HUDEP-2 (cell line): Measurements from ENCODE around the gene MMS22L.
A peak's percentile ranks its signal among the peaks of the same experiment; 100 is the strongest.

ENCODE experiments used
- DNase-seq, 76 experiments: peaks; one replicate each; lab custom pipeline; 2025; ENCODE audit not compliant: unreplicated experiment in 76 of 76; lab: John Stamatoyannopoulos, UW

MMS22L gene, protein sequence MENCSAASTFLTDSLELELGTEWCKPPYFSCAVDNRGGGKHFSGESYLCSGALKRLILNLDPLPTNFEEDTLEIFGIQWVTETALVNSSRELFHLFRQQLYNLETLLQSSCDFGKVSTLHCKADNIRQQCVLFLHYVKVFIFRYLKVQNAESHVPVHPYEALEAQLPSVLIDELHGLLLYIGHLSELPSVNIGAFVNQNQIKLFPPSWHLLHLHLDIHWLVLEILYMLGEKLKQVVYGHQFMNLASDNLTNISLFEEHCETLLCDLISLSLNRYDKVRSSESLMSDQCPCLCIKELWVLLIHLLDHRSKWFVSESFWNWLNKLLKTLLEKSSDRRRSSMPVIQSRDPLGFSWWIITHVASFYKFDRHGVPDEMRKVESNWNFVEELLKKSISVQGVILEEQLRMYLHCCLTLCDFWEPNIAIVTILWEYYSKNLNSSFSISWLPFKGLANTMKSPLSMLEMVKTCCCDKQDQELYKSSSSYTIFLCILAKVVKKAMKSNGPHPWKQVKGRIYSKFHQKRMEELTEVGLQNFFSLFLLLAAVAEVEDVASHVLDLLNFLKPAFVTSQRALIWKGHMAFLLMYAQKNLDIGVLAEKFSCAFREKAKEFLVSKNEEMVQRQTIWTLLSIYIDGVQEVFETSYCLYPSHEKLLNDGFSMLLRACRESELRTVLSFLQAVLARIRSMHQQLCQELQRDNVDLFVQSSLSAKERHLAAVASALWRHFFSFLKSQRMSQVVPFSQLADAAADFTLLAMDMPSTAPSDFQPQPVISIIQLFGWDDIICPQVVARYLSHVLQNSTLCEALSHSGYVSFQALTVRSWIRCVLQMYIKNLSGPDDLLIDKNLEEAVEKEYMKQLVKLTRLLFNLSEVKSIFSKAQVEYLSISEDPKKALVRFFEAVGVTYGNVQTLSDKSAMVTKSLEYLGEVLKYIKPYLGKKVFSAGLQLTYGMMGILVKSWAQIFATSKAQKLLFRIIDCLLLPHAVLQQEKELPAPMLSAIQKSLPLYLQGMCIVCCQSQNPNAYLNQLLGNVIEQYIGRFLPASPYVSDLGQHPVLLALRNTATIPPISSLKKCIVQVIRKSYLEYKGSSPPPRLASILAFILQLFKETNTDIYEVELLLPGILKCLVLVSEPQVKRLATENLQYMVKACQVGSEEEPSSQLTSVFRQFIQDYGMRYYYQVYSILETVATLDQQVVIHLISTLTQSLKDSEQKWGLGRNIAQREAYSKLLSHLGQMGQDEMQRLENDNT

GRCh38 chr6:97282726-97283617 lies at the start of gene MMS22L:
MMS22L (minus strand) TSS chr6:97283216; CDS start chr6:97282477, 739 bp downstream.
- DNase-seq, result peak; percentile 68 to 98 (median 94)

GRCh38 chr6:97322811-97323210 lies 39.8 kb upstream of the MMS22L start:
- DNase-seq, result no peak

GRCh38 chr6:97322226-97322625 lies 39.2 kb upstream of the MMS22L start:
- no peak for DNase-seq

- DNase-seq, result no peak
Observed at GRCh38 chr6:97316978-97317377, 34.0 kb upstream of the MMS22L start.

- peak in 1 of 76 experiments; percentile 6 for DNase-seq
Observed at GRCh38 chr6:97312241-97312640, 29.2 kb upstream of the MMS22L start.

GRCh38 chr6:97306544-97307320 lies 23.7 kb upstream of the MMS22L start:
- DNase-seq, result no peak

GRCh38 chr6:97305414-97306066 lies 22.5 kb upstream of the MMS22L start:
- DNase-seq, result no peak

- no peak for DNase-seq
Observed at GRCh38 chr6:97304701-97305100, 21.7 kb upstream of the MMS22L start.

GRCh38 chr6:97294451-97294850 lies 11.4 kb upstream of the MMS22L start:
- no peak for DNase-seq

DNA sequence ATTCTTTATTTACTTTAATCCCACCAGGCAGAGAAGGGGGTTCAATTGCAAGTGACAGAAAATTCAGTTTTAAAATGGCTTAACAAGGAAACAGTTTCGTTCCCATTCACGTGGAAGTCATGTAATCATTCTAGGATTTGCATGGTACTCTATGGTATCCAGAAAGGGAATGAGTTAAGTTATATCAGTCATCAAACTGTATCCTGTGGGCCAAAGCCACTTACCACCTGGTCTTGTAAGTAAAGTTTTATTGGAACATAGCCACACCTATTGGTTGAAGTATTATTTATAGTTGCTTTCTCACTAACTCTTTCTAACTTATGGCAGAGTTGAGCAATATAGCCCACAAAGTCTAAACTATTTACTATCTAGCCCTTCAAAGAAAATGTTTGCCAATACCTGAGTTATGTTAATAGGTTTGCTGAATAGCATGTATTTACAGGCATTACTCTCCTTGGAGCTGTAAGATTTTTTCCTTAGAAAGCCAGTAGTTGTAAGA lies 10.2 kb upstream of the MMS22L start:
- no peak for DNase-seq

DNA sequence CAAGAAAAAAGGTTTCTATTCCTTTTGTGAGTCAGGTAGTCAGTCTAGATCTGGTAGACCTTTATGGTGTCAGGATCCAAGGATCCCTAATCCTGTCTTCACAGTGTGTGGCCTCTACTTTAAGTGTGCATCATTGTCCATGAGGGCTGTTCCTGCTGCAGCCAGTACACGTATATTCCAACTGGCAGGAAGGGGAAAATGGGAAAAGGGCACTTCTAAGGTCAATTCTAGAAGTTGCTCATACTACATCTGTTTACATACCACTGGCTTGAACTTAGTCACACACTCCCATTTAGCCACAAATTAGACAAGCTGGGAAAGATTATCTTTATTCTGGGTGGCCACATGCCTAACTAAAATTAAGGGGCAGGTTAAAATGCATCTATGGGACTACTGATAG lies 9.7 kb upstream of the MMS22L start:
- no peak for DNase-seq

GRCh38 chr6:97291896-97292295 lies 8.9 kb upstream of the MMS22L start:
- no peak for DNase-seq

GRCh38 chr6:97289332-97289731 lies 6.3 kb upstream of the MMS22L start:
- no peak for DNase-seq

DNA sequence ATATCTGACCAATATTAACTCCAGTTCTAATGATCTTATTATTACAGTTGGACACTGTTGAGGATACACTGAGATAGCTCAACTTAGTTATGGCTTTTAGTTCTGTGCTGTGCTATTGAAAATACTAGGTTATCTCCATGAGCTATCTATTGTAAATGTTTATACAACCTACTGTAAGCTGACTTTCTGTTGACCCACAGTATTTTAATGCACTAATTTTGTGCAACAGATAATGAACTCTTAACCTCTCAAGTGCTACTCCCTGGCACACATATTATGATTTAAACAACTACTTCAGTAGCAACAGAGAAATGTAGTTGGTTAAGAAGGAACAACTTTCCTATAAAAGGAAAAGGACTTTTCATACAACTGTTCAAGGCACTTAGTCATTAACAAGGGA lies 5.2 kb upstream of the MMS22L start:
- DNase-seq, result no peak

DNA sequence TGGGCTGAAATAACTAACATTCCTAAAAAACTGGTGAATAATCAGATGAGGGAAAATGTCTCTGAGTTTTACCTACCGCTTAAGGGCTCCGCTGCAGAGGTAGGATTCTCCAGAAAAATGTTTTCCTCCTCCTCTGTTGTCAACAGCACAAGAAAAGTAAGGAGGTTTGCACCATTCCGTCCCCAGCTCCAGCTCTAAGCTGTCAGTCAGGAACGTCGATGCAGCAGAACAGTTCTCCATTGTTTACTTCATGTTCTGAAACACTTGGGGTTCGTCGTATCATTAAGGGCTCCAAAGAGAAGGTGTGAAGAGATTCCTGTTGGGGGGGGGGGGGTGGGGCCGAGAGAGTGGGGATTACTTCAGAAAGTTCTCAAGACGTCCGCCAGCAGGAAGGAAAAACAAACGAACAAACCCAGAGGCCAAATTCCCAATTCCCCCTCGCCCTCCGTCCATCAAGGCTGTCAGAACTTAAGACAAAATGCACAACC lies 734 bp downstream of the MMS22L start:
- peak in 10 of 76 experiments; percentile 21 to 50 (median 39) for DNase-seq

DNA sequence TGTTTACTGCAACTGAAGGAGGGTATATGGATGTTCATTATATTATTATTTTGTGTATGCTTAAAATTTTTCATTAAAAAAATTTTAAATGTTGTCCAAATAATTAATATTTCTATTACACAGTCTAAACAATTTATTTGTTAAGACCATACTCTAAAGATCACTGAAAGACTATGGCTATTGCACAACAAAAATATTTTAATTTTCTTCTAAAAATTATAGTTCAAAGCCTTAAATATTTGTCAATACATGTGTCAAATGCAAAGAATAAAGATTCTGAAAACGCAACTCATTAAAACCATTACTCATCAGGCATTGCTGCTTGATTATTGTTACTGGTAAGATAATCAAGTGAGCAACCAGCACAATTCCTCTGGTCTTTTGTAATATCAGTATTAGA lies 2.2 kb downstream of the MMS22L start:
- DNase-seq, result no peak

- DNase-seq, result no peak
Observed at GRCh38 chr6:97275804-97276203, 7.2 kb downstream of the MMS22L start.

DNA sequence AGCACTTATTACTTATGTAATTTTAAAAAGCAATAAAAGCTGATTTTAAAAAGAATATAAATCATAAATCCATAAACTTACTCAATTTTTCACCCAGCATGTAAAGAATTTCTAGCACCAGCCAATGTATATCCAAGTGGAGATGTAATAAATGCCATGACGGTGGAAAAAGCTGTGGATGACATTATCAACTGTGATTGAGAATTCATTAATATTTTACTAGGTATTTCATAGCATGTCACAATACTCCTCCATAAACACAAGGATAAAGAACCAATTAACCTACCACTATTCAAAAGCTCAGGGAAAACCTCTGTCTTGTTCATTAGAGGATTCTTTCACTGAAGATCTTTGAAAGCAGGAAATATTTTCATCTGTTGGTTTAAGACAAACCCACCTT lies 13.2 kb downstream of the MMS22L start:
- no peak for DNase-seq
